ENCODE measurements around the gene R3HDM1.

- TF ChIP-seq, protein P1, sequence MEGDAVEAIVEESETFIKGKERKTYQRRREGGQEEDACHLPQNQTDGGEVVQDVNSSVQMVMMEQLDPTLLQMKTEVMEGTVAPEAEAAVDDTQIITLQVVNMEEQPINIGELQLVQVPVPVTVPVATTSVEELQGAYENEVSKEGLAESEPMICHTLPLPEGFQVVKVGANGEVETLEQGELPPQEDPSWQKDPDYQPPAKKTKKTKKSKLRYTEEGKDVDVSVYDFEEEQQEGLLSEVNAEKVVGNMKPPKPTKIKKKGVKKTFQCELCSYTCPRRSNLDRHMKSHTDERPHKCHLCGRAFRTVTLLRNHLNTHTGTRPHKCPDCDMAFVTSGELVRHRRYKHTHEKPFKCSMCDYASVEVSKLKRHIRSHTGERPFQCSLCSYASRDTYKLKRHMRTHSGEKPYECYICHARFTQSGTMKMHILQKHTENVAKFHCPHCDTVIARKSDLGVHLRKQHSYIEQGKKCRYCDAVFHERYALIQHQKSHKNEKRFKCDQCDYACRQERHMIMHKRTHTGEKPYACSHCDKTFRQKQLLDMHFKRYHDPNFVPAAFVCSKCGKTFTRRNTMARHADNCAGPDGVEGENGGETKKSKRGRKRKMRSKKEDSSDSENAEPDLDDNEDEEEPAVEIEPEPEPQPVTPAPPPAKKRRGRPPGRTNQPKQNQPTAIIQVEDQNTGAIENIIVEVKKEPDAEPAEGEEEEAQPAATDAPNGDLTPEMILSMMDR (IDR thresholded peaks at IDR 0.05; ENCODE audit: low read depth, low read length, poor library complexity, severe bottlenecking) = no peak
- TF ChIP-seq EZH2phosphoT487 (IDR thresholded peaks at IDR 0.05; ENCODE audit: borderline replicate concordance, low read length) = no peak
Observed at GRCh38 chr2:135694711-135695110, 163.4 kb downstream of the R3HDM1 start.
